Retinal pigment epithelial cell (primary cell): ENCODE measurements around the gene GSTM3.

Source experiments
- DNase-seq: peaks from one replicate; pipeline ENCODE4 v3.0.0-alpha.2; 2010; ENCODE audit warnings: low read depth
- H3K4me3 ChIP-seq: 2 replicates; pipeline ENCODE4 v1.5.1; 2011; ENCODE audit warnings: mild to moderate bottlenecking, low read length, control low read depth, moderate library complexity
- CTCF ChIP-seq: conservative IDR thresholded peaks from 2 replicates; pipeline ENCODE4 v1.5.1; 2011; ENCODE audit warnings: low read depth, low read length, control low read depth, inconsistent platforms

Gene GSTM3

GRCh38 chr1:109786531-109787021 is 45.7 kb upstream of the GSTM3 start:
- no peak for TF ChIP-seq CTCF
- no peak overlapping the region for H3K4me3 ChIP-seq
- no peak for DNase-seq

- TF ChIP-seq CTCF: no peak
- no peak overlapping the region for H3K4me3 ChIP-seq
- DNase-seq: no peak
Observed at GRCh38 chr1:109786112-109786480, 45.3 kb upstream of the GSTM3 start.

GRCh38 chr1:109785446-109786111 is 44.7 kb upstream of the GSTM3 start:
- no peak for DNase-seq
- TF ChIP-seq CTCF: no peak
- H3K4me3 ChIP-seq: no peak overlapping the region

GRCh38 chr1:109784551-109785252 is 43.9 kb upstream of the GSTM3 start:
- TF ChIP-seq CTCF: no peak
- H3K4me3 ChIP-seq: no peak overlapping the region
- no peak for DNase-seq

- TF ChIP-seq CTCF: no peak
- H3K4me3 ChIP-seq: no peak overlapping the region
- peak; percentile 80 for DNase-seq
Observed at GRCh38 chr1:109783436-109783835, 42.6 kb upstream of the GSTM3 start.

- H3K4me3 ChIP-seq: no peak overlapping the region
Observed at GRCh38 chr1:109782927-109783326, 42.1 kb upstream of the GSTM3 start.

More at GRCh38 chr1:109782927-109783326, 42.1 kb upstream of the GSTM3 start:
- no peak for TF ChIP-seq CTCF
- DNase-seq: no peak
